ENCODE results near the gene TRAF2.

The TRAF2 gene

DNA sequence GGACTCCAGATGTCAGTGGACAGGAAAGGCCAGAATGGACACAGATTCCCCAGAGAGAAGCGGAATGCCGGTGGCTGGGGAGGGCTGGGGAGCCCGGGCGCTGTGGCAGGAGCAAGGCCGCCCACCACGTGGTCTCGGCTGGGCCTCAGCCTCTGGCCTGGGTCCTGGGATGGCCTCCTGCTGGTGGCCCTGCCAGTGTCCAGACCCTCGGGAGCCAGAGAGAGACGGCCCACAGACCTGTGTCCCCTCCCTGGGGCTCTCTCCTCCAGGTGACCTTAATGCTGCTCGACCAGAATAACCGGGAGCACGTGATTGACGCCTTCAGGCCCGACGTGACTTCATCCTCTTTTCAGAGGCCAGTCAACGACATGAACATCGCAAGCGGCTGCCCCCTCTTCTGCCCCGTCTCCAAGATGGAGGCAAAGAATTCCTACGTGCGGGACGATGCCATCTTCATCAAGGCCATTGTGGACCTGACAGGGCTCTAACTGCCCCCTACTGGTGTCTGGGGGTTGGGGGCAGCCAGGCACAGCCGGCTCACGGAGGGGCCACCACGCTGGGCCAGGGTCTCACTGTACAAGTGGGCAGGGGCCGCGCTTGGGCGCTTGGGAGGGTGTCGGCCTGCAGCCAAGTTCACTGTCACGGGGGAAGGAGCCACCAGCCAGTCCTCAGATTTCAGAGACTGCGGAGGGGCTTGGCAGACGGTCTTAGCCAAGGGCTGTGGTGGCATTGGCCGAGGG is 39.3 kb downstream of the TRAF2 start:
- TF ChIP-seq GATA2 (IDR thresholded peaks at IDR 0.05; ENCODE audit: low read depth, low read length) (no peak), GATA3 (IDR thresholded peaks at IDR 0.05; ENCODE audit: low read depth, low read length) (no peak)

DNA sequence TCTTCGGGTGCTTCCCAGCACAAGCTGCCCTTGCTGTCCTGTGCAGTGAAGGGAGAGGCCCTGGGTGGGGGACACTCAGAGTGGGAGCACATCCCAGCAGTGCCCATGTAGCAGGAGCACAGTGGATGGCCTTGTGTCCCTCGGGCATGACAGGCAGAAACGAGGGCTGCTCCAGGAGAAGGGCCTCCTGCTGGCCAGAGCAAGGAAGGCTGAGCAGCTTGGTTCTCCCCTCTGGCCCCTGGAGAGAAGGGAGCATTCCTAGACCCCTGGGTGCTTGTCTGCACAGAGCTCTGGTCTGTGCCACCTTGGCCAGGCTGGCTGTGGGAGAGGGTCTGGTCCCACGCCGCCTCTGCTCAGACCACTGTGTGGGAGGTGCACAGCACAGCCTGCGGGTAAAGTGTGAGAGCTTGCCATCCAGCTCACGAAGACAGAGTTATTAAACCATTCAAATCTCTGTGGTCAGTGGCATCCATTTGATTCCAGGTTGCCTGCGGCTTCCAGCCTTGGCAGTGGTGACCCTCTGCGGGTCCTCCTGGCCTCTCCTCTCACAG is 39.9 kb downstream of the TRAF2 start:
- no peak for TF ChIP-seq GATA3 (IDR thresholded peaks at IDR 0.05; ENCODE audit: low read depth, low read length)
- no peak for TF ChIP-seq GATA2 (IDR thresholded peaks at IDR 0.05; ENCODE audit: low read depth, low read length)

- TF ChIP-seq GATA2 (IDR thresholded peaks at IDR 0.05; ENCODE audit: low read depth, low read length) (no peak), GATA3 (IDR thresholded peaks at IDR 0.05; ENCODE audit: low read depth, low read length) (no peak)
Measured at GRCh38 chr9:136926749-136927148, 40.4 kb downstream of the TRAF2 start.

DNA sequence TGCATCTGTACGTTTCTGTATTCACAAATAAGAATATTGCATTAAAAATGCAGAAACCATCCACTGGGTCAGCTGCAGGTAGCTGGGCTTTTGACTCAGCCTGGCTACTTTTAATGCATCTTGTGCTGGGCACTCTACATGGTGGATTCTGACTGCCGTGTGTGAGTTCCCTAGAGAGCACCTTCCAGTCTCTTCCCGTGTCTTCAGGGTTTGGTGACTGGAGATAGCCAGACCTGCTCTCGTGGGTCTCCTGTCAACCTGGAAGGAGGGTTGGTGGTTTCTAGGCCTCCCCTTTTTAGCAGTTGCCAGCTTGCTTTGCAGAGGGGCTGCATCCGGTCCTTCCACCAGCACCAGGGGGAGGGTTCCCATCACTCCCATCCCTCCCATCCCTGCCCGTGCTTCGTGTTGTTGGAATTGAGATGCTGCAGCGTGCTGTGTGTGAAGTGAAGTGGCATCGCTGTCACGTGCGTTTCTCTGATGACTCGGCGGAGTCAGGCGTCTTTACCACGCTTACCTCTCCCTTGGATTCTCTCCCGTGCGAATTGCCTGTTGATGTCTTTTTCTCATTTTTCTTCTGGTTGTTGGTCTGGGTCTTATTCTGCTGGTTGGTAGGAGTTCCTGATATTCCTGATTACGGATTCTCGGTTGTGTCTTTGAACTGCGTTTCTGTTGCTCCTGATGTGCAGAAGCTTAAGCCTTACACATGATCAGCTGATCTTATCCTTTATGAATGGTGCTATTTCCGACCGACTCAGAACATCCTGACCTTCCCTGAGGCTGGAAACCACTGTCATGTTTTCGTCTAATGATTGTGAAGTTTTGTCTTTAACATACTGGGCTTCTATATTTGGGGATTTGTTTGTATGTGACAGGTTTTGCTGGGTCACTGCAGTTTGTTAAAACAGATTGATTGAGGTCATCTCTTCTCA is 41.3 kb downstream of the TRAF2 start:
- TF ChIP-seq GATA2 (IDR thresholded peaks at IDR 0.05; ENCODE audit: low read depth, low read length) (no peak), GATA3 (IDR thresholded peaks at IDR 0.05; ENCODE audit: low read depth, low read length) (no peak)

DNA sequence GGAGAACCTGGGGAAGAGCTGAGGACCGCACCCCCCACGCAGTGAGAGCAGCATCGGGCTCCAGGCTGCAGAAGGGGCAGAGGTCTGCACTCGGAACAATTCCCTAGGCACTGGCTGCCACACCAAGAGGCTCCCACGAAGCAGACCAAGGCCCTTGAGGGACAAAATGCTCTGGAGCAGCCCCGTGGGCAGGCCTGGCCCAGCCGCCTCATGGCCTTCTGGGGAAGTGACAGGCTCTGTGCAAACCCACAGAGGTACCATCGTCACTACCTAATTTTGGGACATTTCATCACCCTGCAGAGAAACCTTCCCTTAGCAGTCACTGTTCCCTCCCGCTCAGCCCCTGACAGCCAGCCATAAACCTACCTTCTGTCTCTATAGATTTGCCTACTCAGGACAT is 42.3 kb downstream of the TRAF2 start:
- no peak for TF ChIP-seq GATA2 (IDR thresholded peaks at IDR 0.05; ENCODE audit: low read depth, low read length)
- TF ChIP-seq GATA3 (IDR thresholded peaks at IDR 0.05; ENCODE audit: low read depth, low read length), result no peak

DNA sequence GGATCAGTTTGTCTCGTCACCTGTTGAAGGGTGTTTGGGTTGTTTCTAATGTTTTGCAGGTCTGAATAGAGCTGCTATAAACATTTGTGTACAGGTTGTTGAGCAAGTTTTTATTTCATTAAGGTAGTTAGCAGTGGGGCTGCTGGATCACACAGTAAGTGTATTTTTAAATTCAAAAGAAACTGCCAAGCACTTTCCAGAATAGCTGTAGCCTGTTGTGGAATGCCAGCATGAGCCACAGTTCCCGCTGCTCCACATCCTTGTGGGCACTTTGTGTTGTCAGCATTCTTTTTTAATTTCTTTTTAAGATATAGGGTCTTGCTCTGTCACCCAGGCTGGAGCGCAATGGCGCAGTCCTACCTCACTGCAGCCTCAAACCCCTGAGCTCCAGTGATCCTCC is 43.7 kb downstream of the TRAF2 start:
- no peak for TF ChIP-seq GATA3 (IDR thresholded peaks at IDR 0.05; ENCODE audit: low read depth, low read length)
- no peak for TF ChIP-seq GATA2 (IDR thresholded peaks at IDR 0.05; ENCODE audit: low read depth, low read length)

GRCh38 chr9:136931611-136932130 is 45.4 kb downstream of the TRAF2 start:
- TF ChIP-seq GATA3 (IDR thresholded peaks at IDR 0.05; ENCODE audit: low read depth, low read length) (no peak), GATA2 (IDR thresholded peaks at IDR 0.05; ENCODE audit: low read depth, low read length) (no peak)

GRCh38 chr9:136934277-136934676 is 48.0 kb downstream of the TRAF2 start:
- TF ChIP-seq GATA3 (IDR thresholded peaks at IDR 0.05; ENCODE audit: low read depth, low read length) (no peak), GATA2 (IDR thresholded peaks at IDR 0.05; ENCODE audit: low read depth, low read length) (no peak)

- TF ChIP-seq GATA2 (IDR thresholded peaks at IDR 0.05; ENCODE audit: low read depth, low read length) (no peak), GATA3 (IDR thresholded peaks at IDR 0.05; ENCODE audit: low read depth, low read length) (no peak)
Measured at GRCh38 chr9:136935651-136936050, 49.3 kb downstream of the TRAF2 start.

DNA sequence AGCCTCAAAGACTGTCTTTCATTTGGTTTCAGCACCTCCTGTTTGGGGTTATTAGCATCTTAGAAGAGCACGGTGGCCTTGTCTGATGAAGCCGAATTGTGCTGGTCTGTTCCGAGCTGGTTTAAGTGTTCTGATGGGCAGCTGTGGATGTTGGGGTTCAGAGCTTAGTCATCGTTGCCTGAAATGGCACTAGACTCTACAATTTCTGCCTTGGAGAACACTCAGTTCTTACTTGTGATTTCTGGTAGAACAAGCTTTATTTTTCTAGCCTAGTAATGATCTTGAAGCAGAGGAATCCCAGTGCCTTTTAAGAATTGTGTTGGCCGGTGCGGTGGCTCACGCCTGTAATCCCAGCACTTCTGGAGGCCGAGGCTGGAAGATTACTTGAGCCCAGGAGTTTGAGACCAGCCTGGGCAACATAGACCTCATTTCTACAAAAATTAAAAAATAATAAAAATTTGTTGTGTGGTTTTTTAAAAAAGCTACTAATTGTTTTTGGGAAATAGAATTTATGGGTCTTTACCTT is 50.4 kb downstream of the TRAF2 start:
- TF ChIP-seq GATA3 (IDR thresholded peaks at IDR 0.05; ENCODE audit: low read depth, low read length) (no peak), GATA2 (IDR thresholded peaks at IDR 0.05; ENCODE audit: low read depth, low read length) (no peak)

- no peak for TF ChIP-seq GATA2 (IDR thresholded peaks at IDR 0.05; ENCODE audit: low read depth, low read length)
- TF ChIP-seq GATA3 (IDR thresholded peaks at IDR 0.05; ENCODE audit: low read depth, low read length), result no peak
Measured at GRCh38 chr9:136937186-136938001, 51.1 kb downstream of the TRAF2 start.

- TF ChIP-seq GATA2 (IDR thresholded peaks at IDR 0.05; ENCODE audit: low read depth, low read length), result no peak
- no peak for TF ChIP-seq GATA3 (IDR thresholded peaks at IDR 0.05; ENCODE audit: low read depth, low read length)
Measured at GRCh38 chr9:136939431-136939995, 53.2 kb downstream of the TRAF2 start.

DNA sequence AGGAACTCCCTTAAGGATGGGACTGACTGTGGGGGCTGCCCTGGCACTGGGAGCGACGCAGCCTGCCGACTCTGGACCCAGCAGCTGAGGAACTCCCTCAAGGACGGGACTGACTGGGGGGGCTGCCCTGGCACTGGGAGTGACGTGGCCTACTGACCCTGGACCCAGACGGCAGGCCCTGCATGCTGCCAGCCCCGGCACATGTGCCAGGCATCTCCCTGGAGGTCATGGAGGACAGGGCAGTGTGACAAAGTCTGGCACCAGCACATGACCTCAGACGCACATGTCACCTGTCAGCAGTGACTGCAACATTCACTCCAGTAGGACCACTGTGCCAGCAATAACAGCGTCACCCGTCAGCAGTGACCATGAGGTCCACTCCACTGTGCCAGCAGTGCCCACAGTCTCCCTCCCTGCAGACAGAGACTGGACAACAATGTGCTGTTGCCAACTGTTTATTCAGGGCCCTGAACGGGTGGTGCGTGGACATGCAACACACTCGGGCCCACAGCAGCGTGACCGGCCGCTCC is 53.7 kb downstream of the TRAF2 start:
- no peak for TF ChIP-seq GATA2 (IDR thresholded peaks at IDR 0.05; ENCODE audit: low read depth, low read length)
- TF ChIP-seq GATA3 (IDR thresholded peaks at IDR 0.05; ENCODE audit: low read depth, low read length), result no peak

Measured in SH-SY5Y (cell line).